Glutamatergic neuron (in vitro differentiated cells): ENCODE data around the gene C13orf46. TPM values are rescaled to one million over a fixed set of nuclear protein-coding genes. Genes with fewer than 3 reads are reported as not detected.

Experiments
- DNase-seq: peaks from one replicate; pipeline ENCODE4 v3.0.0; 2022
- H3K27ac Mint-ChIP-seq: one replicate; pipeline ENCODE4 v1.8.0; 2020; ENCODE audit warnings: mild to moderate bottlenecking, mixed read lengths, inconsistent platforms; ENCODE audit not compliant: unreplicated experiment
- H3K27me3 Mint-ChIP-seq: one replicate; pipeline ENCODE4 v1.8.0; 2020; ENCODE audit warnings: mild to moderate bottlenecking, moderate library complexity, mixed read lengths, inconsistent platforms; ENCODE audit not compliant: unreplicated experiment
- H3K36me3 Mint-ChIP-seq: one replicate; pipeline ENCODE4 v1.8.0; 2020; ENCODE audit warnings: mild to moderate bottlenecking, mixed read lengths, inconsistent platforms; ENCODE audit not compliant: unreplicated experiment
- H3K4me1 Mint-ChIP-seq: one replicate; pipeline ENCODE4 v1.8.0; 2020; ENCODE audit warnings: mild to moderate bottlenecking, low read depth, mixed read lengths, inconsistent platforms; ENCODE audit not compliant: unreplicated experiment
- H3K4me3 Mint-ChIP-seq: one replicate; pipeline ENCODE4 v1.8.0; 2020; ENCODE audit warnings: mild to moderate bottlenecking, mixed read lengths, inconsistent platforms; ENCODE audit not compliant: unreplicated experiment
- H3K9me3 Mint-ChIP-seq: one replicate; pipeline ENCODE4 v1.8.0; 2020; ENCODE audit warnings: mild to moderate bottlenecking, moderate library complexity, mixed read lengths, inconsistent platforms; ENCODE audit not compliant: unreplicated experiment
- total RNA-seq: library from RNA; stranded (reverse); fragmentation: NEBNext Ultra II Directional; extraction: Animal tissue kit (Norgen Biotek cat#: 25700); gene quantifications from one replicate; pipeline ENCODE4 v1.2.1, GENCODE V29; 2021; ENCODE audit not compliant: unreplicated experiment
- TF ChIP-seq, protein P1 (sequence below): fragments of 200-600 bp; sonication (generic); IDR thresholded peaks from one replicate; pipeline ENCODE4 v1.5.0; 2021; ENCODE audit not compliant: partially characterized antibody, unreplicated experiment

Gene C13orf46
- total RNA-seq, 1 donor from 2014 or later: 0.71 TPM

DNA sequence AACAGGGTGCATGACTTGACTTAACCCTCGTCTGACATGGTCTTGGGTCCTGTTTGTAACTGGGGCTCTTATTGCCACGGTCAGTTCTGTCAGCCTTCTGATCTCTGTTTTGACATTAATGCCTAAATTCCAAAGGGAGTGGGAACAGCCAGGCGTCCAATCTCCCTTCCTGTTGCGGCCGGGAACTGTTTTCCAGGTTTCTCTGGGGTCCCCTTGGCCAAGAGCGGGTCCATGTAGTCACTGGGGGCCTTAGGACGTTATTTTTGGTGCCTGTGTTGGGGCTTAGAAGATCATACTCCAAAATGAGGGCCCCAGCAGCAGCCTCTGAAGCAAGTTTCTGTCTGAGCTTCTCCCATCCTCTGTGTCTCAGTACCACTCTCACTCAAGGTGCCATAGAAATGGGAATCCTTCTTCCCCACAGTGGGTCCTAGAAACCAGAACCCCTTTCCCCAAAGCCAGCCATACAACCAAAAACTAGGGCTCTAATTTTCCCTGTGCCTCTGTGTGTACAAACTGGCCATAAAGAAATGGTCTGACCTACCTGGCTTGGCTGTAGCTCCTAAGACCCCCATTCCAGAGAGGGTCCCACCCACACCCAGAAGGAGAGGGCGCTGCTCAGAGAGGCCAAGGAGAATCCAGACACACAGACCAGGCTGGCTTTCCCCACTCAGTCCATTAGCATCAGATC is 50.4 kb downstream of the C13orf46 start:
- H3K4me1 Mint-ChIP-seq: no peaks in the 10 kb centered on the region
- H3K9me3 Mint-ChIP-seq: peaks cover 11% of the 10 kb centered on the region
- peaks cover 17% of the 10 kb centered on the region for H3K36me3 Mint-ChIP-seq
- TF ChIP-seq, protein P1, sequence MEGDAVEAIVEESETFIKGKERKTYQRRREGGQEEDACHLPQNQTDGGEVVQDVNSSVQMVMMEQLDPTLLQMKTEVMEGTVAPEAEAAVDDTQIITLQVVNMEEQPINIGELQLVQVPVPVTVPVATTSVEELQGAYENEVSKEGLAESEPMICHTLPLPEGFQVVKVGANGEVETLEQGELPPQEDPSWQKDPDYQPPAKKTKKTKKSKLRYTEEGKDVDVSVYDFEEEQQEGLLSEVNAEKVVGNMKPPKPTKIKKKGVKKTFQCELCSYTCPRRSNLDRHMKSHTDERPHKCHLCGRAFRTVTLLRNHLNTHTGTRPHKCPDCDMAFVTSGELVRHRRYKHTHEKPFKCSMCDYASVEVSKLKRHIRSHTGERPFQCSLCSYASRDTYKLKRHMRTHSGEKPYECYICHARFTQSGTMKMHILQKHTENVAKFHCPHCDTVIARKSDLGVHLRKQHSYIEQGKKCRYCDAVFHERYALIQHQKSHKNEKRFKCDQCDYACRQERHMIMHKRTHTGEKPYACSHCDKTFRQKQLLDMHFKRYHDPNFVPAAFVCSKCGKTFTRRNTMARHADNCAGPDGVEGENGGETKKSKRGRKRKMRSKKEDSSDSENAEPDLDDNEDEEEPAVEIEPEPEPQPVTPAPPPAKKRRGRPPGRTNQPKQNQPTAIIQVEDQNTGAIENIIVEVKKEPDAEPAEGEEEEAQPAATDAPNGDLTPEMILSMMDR: no peak
- H3K27ac Mint-ChIP-seq: no peak overlapping the region
- peaks cover 3% of the 10 kb centered on the region for H3K27me3 Mint-ChIP-seq
- no peak for DNase-seq
- H3K4me3 Mint-ChIP-seq: no peak overlapping the region

DNA sequence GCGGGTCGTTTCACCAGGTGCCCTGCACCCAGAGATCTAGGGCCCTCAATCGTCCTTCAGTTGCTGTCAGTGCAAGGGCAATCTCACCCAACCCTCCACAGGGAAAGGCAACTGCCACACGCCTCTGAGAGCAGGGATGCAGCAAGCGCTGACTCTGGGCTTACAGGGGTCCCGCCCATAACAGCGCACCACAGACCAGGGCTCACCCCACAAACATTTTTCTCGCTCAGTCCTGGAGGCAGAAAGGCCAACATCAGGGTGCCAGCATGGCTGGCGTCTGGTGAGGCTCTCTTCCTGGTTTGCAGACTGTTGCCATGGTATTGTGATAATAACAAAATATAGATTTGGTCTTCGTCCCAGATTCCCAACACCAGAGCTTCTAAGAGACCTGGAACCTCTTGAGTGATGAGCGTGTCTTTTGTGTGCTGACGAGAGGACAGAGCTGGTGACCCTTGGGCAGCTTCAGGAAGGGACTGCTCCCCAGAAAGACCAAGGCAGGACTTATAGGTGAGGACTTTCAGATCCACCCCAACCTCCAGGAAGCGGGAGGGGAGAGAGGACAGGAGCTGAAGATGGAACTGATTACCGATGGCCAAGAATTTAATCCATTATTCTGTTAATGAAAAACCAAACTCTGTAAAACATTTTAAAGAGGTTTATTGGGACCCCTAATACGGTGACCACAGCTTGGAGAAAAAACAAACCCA is 51.3 kb downstream of the C13orf46 start:
- DNase-seq: no peak
- peaks cover 17% of the 10 kb centered on the region for H3K36me3 Mint-ChIP-seq
- H3K9me3 Mint-ChIP-seq: peaks cover 7% of the 10 kb centered on the region
- H3K4me3 Mint-ChIP-seq: no peak overlapping the region
- TF ChIP-seq, protein P1: no peak
- no peaks in the 10 kb centered on the region for H3K4me1 Mint-ChIP-seq
- H3K27ac Mint-ChIP-seq: no peak overlapping the region
- H3K27me3 Mint-ChIP-seq: peaks cover 5% of the 10 kb centered on the region

DNA sequence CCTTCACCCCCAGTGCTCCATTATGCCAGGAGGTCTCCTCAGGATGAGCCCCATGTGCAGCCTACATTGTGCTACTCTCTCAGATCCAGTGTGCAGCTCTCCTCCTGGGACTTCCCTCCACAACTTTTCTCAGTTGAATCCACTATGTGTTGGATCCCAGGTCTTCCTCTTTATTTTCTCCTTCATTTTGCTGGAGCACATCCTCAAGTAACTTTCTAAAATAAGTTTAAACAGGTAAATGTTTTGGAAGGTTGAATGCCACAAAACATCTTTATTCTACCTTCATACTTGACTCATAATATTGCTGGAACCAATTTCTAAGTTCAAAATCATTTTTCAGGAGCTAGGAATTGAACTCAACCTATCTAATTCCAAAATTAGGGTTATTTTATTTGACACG is 52.1 kb downstream of the C13orf46 start:
- Mint-ChIP-seq H3K27me3 (peaks cover 5% of the 10 kb centered on the region), H3K4me3 (no peak overlapping the region), H3K27ac (no peak overlapping the region), H3K4me1 (no peaks in the 10 kb centered on the region), H3K36me3 (peaks cover 17% of the 10 kb centered on the region), H3K9me3 (peaks cover 6% of the 10 kb centered on the region)
- TF ChIP-seq, protein P1: no peak
- DNase-seq: no peak

DNA sequence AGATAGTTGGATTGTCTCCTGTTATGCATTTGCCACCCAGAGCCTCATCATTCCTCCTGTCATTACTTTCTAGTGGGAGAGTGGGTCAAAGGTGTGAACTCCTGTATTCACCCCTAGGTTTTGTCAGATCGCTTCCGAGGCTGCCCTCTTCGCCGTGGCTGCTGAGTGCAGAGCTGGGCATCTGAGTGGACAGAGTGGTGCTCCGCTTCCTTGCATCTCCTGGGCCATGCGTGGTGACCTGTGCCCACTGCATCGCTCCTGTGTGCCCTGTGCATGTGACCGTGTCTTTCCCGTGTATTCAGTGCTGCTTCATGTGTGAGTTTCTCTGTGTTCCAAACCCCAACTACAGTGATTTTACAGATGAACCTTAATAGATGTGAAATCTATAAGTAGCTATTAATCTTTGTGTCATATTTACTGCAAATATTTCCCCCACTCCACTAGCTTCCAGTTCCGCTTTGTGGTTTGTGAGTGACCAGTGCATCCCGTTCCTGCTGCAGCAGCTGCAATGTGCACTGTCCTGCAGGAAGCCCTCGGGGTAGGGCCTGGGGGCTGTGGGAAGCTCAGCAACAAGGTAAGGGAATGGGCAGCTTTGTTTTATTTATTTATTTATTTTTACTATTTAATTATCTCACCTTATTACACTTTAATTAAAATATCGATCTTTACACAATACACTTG is 53.1 kb downstream of the C13orf46 start:
- no peak overlapping the region for H3K4me3 Mint-ChIP-seq
- no peaks in the 10 kb centered on the region for H3K4me1 Mint-ChIP-seq
- no peak overlapping the region for H3K27ac Mint-ChIP-seq
- peaks cover 14% of the 10 kb centered on the region for H3K27me3 Mint-ChIP-seq
- peaks cover 12% of the 10 kb centered on the region for H3K9me3 Mint-ChIP-seq
- no peak for DNase-seq
- peaks cover 20% of the 10 kb centered on the region for H3K36me3 Mint-ChIP-seq
- TF ChIP-seq, protein P1: no peak
